OCI-LY7 (cell line): ENCODE data around the gene APH1B. TPM values are rescaled to one million over a fixed set of nuclear protein-coding genes. Genes with fewer than 3 reads are reported as not detected.

Source experiments
- BruUV-seq: library from RNA; stranded (reverse); fragments of 400-500 nt; replicated peaks from 2 replicates; lab custom pipeline; 2021; lab: Mats Ljungman, UMichigan
- CTCF ChIA-PET: fragments of 300-600 bp; sonication (Branson Sonifier 250); formaldehyde crosslinking; loops from one replicate; lab custom pipeline; 2022; ENCODE audit warnings: antibody characterized with exemption; ENCODE audit not compliant: unreplicated experiment; lab: Charles Lee
- POLR2A ChIA-PET: fragments of 300-600 bp; sonication (Branson Sonifier 250); formaldehyde crosslinking; loops from one replicate; lab custom pipeline; 2022; ENCODE audit warnings: antibody characterized with exemption; lab: Charles Lee
- DNase-seq: peaks from one replicate; pipeline ENCODE4 v3.0.0-alpha.2; 2015; ENCODE audit warnings: low spot score
- H2AFZ ChIP-seq: fragments of 200-600 bp; sonication (generic), shearing (Covaris generic); 2 replicates; pipeline ENCODE4 v1.6.1; 2014; ENCODE audit warnings: mild to moderate bottlenecking, antibody characterized with exemption, low read length, moderate library complexity
- H3K27ac ChIP-seq: fragments of 200-600 bp; sonication (generic); 2 replicates; pipeline ENCODE4 v1.5.1; 2014; ENCODE audit warnings: mixed run types, low read depth, mild to moderate bottlenecking, moderate library complexity, low read length, inconsistent platforms; ENCODE audit not compliant: poor library complexity, severe bottlenecking
- H3K36me3 ChIP-seq: fragments of 200-600 bp; sonication (generic); 2 replicates; pipeline ENCODE4 v1.6.1; 2014; ENCODE audit warnings: mild to moderate bottlenecking, antibody characterized with exemption, low read length, moderate library complexity, mixed read lengths; ENCODE audit not compliant: insufficient read depth
- H3K4me1 ChIP-seq: fragments of 200-600 bp; sonication (generic); 2 replicates; pipeline ENCODE4 v1.5.1; 2014; ENCODE audit warnings: mild to moderate bottlenecking, low read length; ENCODE audit not compliant: insufficient read depth, poor library complexity, severe bottlenecking
- H3K4me2 ChIP-seq: fragments of 200-600 bp; sonication (generic); 2 replicates; pipeline ENCODE4 v1.6.1; 2014; ENCODE audit warnings: mild to moderate bottlenecking, low read length
- H3K4me3 ChIP-seq: fragments of 200-600 bp; sonication (generic); 2 replicates; pipeline ENCODE4 v1.5.1; 2014; ENCODE audit warnings: mild to moderate bottlenecking, low read depth, low read length; ENCODE audit not compliant: poor library complexity, severe bottlenecking
- H3K79me2 ChIP-seq: fragments of 200-600 bp; sonication (generic); 2 replicates; pipeline ENCODE4 v1.6.1; 2016; ENCODE audit warnings: low read depth, mild to moderate bottlenecking, low read length, moderate library complexity, mixed read lengths; ENCODE audit not compliant: insufficient read depth
- H3K9me2 ChIP-seq: fragments of 200-600 bp; sonication (generic); 2 replicates; pipeline ENCODE4 v1.6.1; 2016; ENCODE audit warnings: mild to moderate bottlenecking, low read length, mixed read lengths; ENCODE audit not compliant: insufficient read depth
- H3K9me3 ChIP-seq: fragments of 200-600 bp; sonication (generic); 2 replicates; pipeline ENCODE4 v1.6.1; 2014; ENCODE audit warnings: mild to moderate bottlenecking, mixed run types, low read length, mixed read lengths
- H4K20me1 ChIP-seq: fragments of 200-600 bp; sonication (generic); 2 replicates; pipeline ENCODE4 v1.6.1; 2014; ENCODE audit warnings: mild to moderate bottlenecking, antibody characterized with exemption, low read length, moderate library complexity, mixed read lengths; ENCODE audit not compliant: insufficient read depth
- CTCF ChIP-seq: fragments of 200-600 bp; sonication (generic); conservative IDR thresholded peaks from 2 replicates; pipeline ENCODE4 v1.5.1; 2014; ENCODE audit warnings: mild to moderate bottlenecking, antibody characterized with exemption, low read length, moderate library complexity, mixed read lengths
- EZH2phosphoT487 ChIP-seq: fragments of 200-600 bp; sonication (generic); IDR thresholded peaks from 2 replicates; pipeline ENCODE4 v1.6.1; 2018; ENCODE audit warnings: low read depth, borderline replicate concordance, mild to moderate bottlenecking, mixed run types, antibody characterized with exemption, low read length, moderate library complexity, mixed read lengths
- intact Hi-C: fragments of 100-400 bp; cut with micrococcal nuclease; formaldehyde crosslinking; loops from one replicate; pipeline ENCODE4 v1.10.0; 2022; ENCODE audit not compliant: unreplicated experiment
- total RNA-seq, 2 experiments: library from RNA; depleted of rRNA in 1 of 2; stranded (reverse); fragments of >200 nt in 1 of 2; shearing (Covaris generic) in 1 of 2; gene quantifications; 2 replicates each; pipeline ENCODE4 v1.2.3, GENCODE V29; 2014 to 2022

APH1B gene
- total RNA-seq, 2 experiments from 2014 or later, result 8.3 to 24.1 TPM

GRCh38 chr15:63231206-63231605 is 46.2 kb upstream of the APH1B start:
- no peaks in the 10 kb centered on the region; the same call in 1 of the 2 replicates for H3K36me3 ChIP-seq
- H2AFZ ChIP-seq, result no peak overlapping the region
- H3K4me3 ChIP-seq, result no peak overlapping the region
- H3K4me2 ChIP-seq, result no peak overlapping the region; the same call in 1 of the 2 replicates
- no peak for DNase-seq
- no peaks in the 10 kb centered on the region for H3K9me3 ChIP-seq
- POLR2A ChIA-PET, result interaction anchor here (0.9 to 3.1 kb wide), 4 partner anchors 12 to 42 kb away, joined by 3 to 13 read pairs (median 3); partner anchors contain the start of gene RAB8B
- H3K4me1 ChIP-seq, result peaks cover 21% of the 10 kb centered on the region
- intact Hi-C loops, result no loop called here
- H4K20me1 ChIP-seq, result no peaks in the 10 kb centered on the region
- no peak overlapping the region for H3K27ac ChIP-seq
- H3K9me2 ChIP-seq, result no peaks in the 10 kb centered on the region
- no peaks in the 10 kb centered on the region; the same call in 1 of the 2 replicates for H3K79me2 ChIP-seq
- no TSS peak for BruUV-seq
- TF ChIP-seq CTCF (no peak), EZH2phosphoT487 (no peak)
- CTCF ChIA-PET, result no interaction called here

- intact Hi-C loops, result no loop called here
- Histone ChIP-seq H3K4me3 (no peak overlapping the region), H3K79me2 (no peaks in the 10 kb centered on the region; the same call in 1 of the 2 replicates), H3K9me3 (no peaks in the 10 kb centered on the region), H3K4me2 (no peak overlapping the region; the same call in 1 of the 2 replicates), H2AFZ (no peak overlapping the region), H3K27ac (no peak overlapping the region), H3K9me2 (no peaks in the 10 kb centered on the region), H4K20me1 (no peaks in the 10 kb centered on the region), H3K36me3 (no peaks in the 10 kb centered on the region; the same call in 1 of the 2 replicates), H3K4me1 (peaks cover 21% of the 10 kb centered on the region)
- POLR2A ChIA-PET, result interaction anchor here (0.9 to 3.1 kb wide), 4 partner anchors 12 to 59 kb away, joined by 3 to 13 read pairs (median 3); partner anchors contain the start of gene RAB8B
- CTCF ChIA-PET, result no interaction called here
- TF ChIP-seq EZH2phosphoT487, result no peak
- no peak for TF ChIP-seq CTCF
- no peak for DNase-seq
- BruUV-seq, result no TSS peak
These were observed 45.7 kb upstream of the APH1B start for GRCh38 chr15:63231706-63232105.

GRCh38 chr15:63232405-63232804 is 45.0 kb upstream of the APH1B start:
- H4K20me1 ChIP-seq, result no peaks in the 10 kb centered on the region
- no peaks in the 10 kb centered on the region; the same call in 1 of the 2 replicates for H3K79me2 ChIP-seq
- CTCF ChIA-PET, result interaction anchor here (0.5 kb wide), 1 partner anchor 188 kb away, joined by 5 read pairs; no protein-coding TSS in a partner anchor
- DNase-seq, result peak; percentile 17
- POLR2A ChIA-PET, result interaction anchor here (0.6 to 3.1 kb wide), 9 partner anchors 8 to 731 kb away, joined by 3 to 13 read pairs (median 4); no protein-coding TSS in a partner anchor
- TF ChIP-seq EZH2phosphoT487 (no peak), CTCF (no peak)
- no peaks in the 10 kb centered on the region for H3K9me2 ChIP-seq
- H3K4me1 ChIP-seq, result peaks cover 21% of the 10 kb centered on the region
- no peaks in the 10 kb centered on the region; the same call in 1 of the 2 replicates for H3K9me3 ChIP-seq
- H3K4me2 ChIP-seq, result peak overlapping the region; percentile 43; the same call in 1 of the 2 replicates
- BruUV-seq, result no TSS peak
- no peak overlapping the region for H2AFZ ChIP-seq
- no peaks in the 10 kb centered on the region; the same call in 1 of the 2 replicates for H3K36me3 ChIP-seq
- H3K4me3 ChIP-seq, result no peak overlapping the region
- no peak overlapping the region for H3K27ac ChIP-seq
- intact Hi-C loops, result no loop called here
